22Rv1 (cell line): Measurements from ENCODE around the gene ASPSCR1.

Source experiments
- ZFX ChIP-seq: fragments of 450-650 bp; IDR thresholded peaks from 2 replicates; pipeline ENCODE4 v1.6.1; 2017; ENCODE audit warnings: antibody characterized with exemption, borderline replicate concordance
- TF ChIP-seq, protein P1 (sequence below): fragments of 450-650 bp; IDR thresholded peaks from 2 replicates; pipeline ENCODE4 v1.5.1; 2017; ENCODE audit warnings: mild to moderate bottlenecking

DNA sequence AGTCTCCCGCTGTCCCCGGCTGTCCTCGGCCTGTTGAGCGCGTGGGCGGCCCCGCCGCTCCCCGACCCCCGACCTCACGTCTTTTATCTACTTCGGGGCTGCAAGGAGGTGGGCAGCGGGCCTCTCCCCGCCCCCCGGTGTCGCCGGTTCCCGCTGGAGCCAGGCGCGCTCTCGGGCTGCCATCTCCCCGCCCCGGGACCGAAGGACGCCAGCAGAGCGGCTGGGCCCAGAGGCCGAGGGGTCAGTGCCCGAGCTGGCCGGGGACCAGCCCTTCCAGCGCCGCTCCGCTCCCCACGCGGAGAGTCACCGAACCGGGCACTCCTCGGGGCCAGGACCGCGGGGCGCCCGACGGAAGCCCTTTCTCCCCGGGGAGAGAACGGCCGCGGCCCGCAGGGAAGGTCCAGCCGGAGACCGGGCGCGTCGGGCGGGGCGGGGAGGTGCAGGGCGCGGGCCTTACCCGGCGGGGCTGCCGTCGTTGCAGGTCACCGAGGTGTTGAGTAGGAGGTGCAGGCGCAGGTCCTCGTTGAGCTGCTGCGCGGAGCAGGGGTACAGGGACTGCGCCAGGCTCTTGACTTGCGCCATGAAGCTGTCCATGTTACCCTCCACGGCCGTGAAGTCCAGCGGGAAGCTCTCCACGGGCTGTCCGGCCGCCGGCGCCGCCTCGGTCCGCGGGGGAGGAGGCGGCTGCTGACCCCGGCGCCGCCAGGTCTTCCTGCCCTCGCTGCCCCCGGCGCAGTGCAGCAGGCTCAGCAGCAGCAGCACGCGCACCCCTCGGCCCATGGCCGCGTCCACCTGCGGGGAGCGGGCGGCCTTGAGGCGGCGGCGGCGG is 17.1 kb upstream of the ASPSCR1 start:
- TF ChIP-seq, protein P1, sequence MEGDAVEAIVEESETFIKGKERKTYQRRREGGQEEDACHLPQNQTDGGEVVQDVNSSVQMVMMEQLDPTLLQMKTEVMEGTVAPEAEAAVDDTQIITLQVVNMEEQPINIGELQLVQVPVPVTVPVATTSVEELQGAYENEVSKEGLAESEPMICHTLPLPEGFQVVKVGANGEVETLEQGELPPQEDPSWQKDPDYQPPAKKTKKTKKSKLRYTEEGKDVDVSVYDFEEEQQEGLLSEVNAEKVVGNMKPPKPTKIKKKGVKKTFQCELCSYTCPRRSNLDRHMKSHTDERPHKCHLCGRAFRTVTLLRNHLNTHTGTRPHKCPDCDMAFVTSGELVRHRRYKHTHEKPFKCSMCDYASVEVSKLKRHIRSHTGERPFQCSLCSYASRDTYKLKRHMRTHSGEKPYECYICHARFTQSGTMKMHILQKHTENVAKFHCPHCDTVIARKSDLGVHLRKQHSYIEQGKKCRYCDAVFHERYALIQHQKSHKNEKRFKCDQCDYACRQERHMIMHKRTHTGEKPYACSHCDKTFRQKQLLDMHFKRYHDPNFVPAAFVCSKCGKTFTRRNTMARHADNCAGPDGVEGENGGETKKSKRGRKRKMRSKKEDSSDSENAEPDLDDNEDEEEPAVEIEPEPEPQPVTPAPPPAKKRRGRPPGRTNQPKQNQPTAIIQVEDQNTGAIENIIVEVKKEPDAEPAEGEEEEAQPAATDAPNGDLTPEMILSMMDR, result no peak
- TF ChIP-seq ZFX, result no peak
